ENCODE measurements around the gene NKTR. TPM values are rescaled to one million over a fixed set of nuclear protein-coding genes. Genes with fewer than 3 reads are reported as not detected.

Gene NKTR
- total and polyA plus RNA-seq, 9 of the 15 experiments (the other 6 are each of a cell fraction or from before 2014, with no cell fraction given), result 19.7 to 123 (median 92.6) TPM

DNA sequence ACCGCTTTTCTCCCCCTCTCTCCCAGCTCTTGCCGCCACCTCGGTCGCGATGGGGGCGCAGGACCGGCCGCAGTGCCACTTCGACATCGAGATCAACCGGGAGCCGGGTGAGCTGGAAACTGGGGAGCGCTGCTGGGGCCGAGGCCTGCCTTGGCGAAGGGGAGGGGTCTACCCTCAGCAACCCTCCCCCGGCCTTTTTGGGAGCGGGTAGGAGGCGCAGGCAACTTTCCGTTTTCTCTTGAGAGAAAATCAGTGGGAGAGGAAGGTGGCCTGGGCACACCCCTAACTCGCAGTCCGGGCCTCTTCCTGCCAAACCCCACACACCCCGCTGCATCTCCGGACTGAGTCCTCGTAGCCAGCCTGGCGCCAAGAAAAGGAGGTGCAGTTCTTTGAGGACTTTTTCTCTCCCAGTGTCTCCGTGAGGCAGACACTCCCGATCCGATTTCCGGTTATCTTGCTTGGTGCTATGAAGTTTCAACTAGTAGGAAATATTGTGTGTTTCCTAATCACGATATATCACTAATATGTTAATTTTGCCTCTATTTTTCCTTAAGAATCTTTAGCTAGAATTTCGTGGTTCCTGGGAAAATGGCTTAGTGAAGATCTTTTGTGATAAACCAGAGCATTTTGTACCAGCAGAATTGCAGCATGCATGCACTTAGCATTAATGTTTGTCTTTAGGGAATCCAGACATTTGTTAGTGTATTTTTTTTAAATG, 631 bp downstream of the NKTR start (continued):
- TF ChIP-seq NKRF (IDR thresholded peaks at IDR 0.05; ENCODE audit: borderline replicate concordance) (peak; percentile 60; the same call in 1 of the 2 replicates), NFATC3 (IDR thresholded peaks at IDR 0.05) (no peak), SMARCB1 (IDR thresholded peaks at IDR 0.05; ENCODE audit: insufficient read length, low read depth) (no peak), ZNF57 (CRISPR knock-in tag; IDR thresholded peaks at IDR 0.05) (no peak), HEY1 (CRISPR knock-in tag; IDR thresholded peaks at IDR 0.05; ENCODE audit: borderline replicate concordance) (peak; percentile 46; the same call in 1 of the 2 replicates), ETV6 (IDR thresholded peaks at IDR 0.05; ENCODE audit: borderline replicate concordance in 1 of 2, low read depth in 2 of 2, low read length in 1 of 2) (no peak), ETV6 (CRISPR knock-in tag; IDR thresholded peaks at IDR 0.05; ENCODE audit: borderline replicate concordance) (no peak), GTF2E2 (tag; IDR thresholded peaks at IDR 0.05) (no peak), MCM7 (IDR thresholded peaks at IDR 0.05) (no peak), RCOR1 (IDR thresholded peaks at IDR 0.05; ENCODE audit: borderline replicate concordance in 1 of 2, low read depth in 2 of 2, low read length in 2 of 2) (peak in 1 of 2 experiments; percentile 21; a peak in 1 of 4 replicates), ZNF174 (CRISPR knock-in tag; IDR thresholded peaks at IDR 0.05) (no peak), DLX4 (CRISPR knock-in tag; IDR thresholded peaks at IDR 0.05) (no peak), ZNF780A (CRISPR knock-in tag; IDR thresholded peaks at IDR 0.05) (no peak), NR3C1 (CRISPR knock-in tag; IDR thresholded peaks at IDR 0.05) (no peak), TGIF2 (CRISPR knock-in tag; IDR thresholded peaks at IDR 0.05) (peak; percentile 32; the same call in 1 of the 2 replicates), GTF2F1 (IDR thresholded peaks at IDR 0.05; ENCODE audit: low read depth, low read length) (no peak), NFRKB (IDR thresholded peaks at IDR 0.05; ENCODE audit: low read depth) (no peak), BRCA1 (IDR thresholded peaks at IDR 0.05) (no peak), BRCA1 (CRISPR knock-in tag; IDR thresholded peaks at IDR 0.05) (no peak), OTX1 (CRISPR knock-in tag; IDR thresholded peaks at IDR 0.05) (no peak), U2AF2 (optimal IDR thresholded peaks at IDR 0.05; ENCODE audit: low read depth, low read length) (no peak), POLR2AphosphoS2 (IDR thresholded peaks at IDR 0.05; ENCODE audit: low read length) (no peak), RAD21 (CRISPR knock-in tag; conservative IDR thresholded peaks at IDR 0.05 in 1 of 2, IDR thresholded peaks at IDR 0.05 in 1 of 2) (no peak), YBX1 (IDR thresholded peaks at IDR 0.05) (no peak)
- TF ChIP-seq, protein P1, sequence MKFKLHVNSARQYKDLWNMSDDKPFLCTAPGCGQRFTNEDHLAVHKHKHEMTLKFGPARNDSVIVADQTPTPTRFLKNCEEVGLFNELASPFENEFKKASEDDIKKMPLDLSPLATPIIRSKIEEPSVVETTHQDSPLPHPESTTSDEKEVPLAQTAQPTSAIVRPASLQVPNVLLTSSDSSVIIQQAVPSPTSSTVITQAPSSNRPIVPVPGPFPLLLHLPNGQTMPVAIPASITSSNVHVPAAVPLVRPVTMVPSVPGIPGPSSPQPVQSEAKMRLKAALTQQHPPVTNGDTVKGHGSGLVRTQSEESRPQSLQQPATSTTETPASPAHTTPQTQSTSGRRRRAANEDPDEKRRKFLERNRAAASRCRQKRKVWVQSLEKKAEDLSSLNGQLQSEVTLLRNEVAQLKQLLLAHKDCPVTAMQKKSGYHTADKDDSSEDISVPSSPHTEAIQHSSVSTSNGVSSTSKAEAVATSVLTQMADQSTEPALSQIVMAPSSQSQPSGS (CRISPR knock-in tag; IDR thresholded peaks at IDR 0.05), result no peak
- TF ChIP-seq, protein P2, sequence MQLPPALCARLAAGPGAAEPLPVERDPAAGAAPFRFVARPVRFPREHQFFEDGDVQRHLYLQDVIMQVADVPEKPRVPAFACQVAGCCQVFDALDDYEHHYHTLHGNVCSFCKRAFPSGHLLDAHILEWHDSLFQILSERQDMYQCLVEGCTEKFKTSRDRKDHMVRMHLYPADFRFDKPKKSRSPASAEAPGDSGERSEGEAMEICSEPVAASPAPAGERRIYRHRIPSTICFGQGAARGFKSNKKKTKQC (CRISPR knock-in tag; IDR thresholded peaks at IDR 0.05), result no peak

Measured in K562 (cell line).